ENCODE measurements around the gene SKAP2. TPM values are rescaled to one million over a fixed set of nuclear protein-coding genes. Genes with fewer than 3 reads are reported as not detected.

SKAP2 gene
- polyA plus RNA-seq, 3 donors = 19.2 to 204 (median 158) TPM

DNA sequence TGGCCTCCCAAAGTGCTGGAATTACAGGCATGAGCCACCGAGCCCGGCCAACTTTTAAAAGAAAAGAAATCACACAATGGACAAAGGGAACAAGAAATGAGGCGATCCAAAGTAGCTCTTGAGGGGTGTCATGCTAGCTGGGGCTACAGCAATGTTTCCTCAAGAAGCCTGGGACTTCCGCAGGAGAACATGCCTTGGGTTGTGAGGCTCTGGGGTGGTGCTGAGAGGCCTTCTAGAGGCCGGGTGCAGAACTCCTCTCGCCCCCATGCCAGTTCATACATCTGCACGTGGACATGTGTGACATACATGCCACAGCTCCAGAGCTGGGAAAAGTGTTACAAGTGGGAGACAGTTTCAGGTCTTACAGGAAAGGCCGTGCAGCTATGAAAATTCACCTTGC lies 238.2 kb downstream of the SKAP2 start:
- H3K9ac ChIP-seq (ENCODE audit: insufficient read depth, low read length, poor library complexity, severe bottlenecking) = no peak overlapping the region
- intact Hi-C loops (cut with micrococcal nuclease) = no loop called here
- no peak for DNase-seq
- 100% methylated on average over 7 of the region's 8 CpGs for WGBS (ENCODE audit: insufficient coverage)
- H3K36me3 Mint-ChIP-seq = no peaks in the 10 kb centered on the region
- no peaks in the 10 kb centered on the region for H3K27me3 ChIP-seq (ENCODE audit: control insufficient read depth in 2 of 2, insufficient read depth in 2 of 2, low read length in 2 of 2)
- no peak overlapping the region for H3K4me3 ChIP-seq (replicated peaks in 1 of 3; ENCODE audit: low read depth in 2 of 3, low read length in 3 of 3)
- TF ChIP-seq, protein P1, sequence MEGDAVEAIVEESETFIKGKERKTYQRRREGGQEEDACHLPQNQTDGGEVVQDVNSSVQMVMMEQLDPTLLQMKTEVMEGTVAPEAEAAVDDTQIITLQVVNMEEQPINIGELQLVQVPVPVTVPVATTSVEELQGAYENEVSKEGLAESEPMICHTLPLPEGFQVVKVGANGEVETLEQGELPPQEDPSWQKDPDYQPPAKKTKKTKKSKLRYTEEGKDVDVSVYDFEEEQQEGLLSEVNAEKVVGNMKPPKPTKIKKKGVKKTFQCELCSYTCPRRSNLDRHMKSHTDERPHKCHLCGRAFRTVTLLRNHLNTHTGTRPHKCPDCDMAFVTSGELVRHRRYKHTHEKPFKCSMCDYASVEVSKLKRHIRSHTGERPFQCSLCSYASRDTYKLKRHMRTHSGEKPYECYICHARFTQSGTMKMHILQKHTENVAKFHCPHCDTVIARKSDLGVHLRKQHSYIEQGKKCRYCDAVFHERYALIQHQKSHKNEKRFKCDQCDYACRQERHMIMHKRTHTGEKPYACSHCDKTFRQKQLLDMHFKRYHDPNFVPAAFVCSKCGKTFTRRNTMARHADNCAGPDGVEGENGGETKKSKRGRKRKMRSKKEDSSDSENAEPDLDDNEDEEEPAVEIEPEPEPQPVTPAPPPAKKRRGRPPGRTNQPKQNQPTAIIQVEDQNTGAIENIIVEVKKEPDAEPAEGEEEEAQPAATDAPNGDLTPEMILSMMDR (IDR thresholded peaks at IDR 0.05) = no peak
- H3K4me1 Mint-ChIP-seq = no peaks in the 10 kb centered on the region
- H3K27ac ChIP-seq (ENCODE audit: low read depth in 1 of 2, low read length in 2 of 2) = no peak overlapping the region
- H3K9me3 ChIP-seq (replicated peaks in 1 of 2; ENCODE audit: control insufficient read depth in 1 of 2, insufficient read depth in 1 of 2, low read length in 2 of 2) = no peaks in the 10 kb centered on the region
- H4K20me1 ChIP-seq (ENCODE audit: insufficient read depth, low read length) = no peaks in the 10 kb centered on the region
- no peak overlapping the region for H2AFZ ChIP-seq (ENCODE audit: insufficient read depth, low read depth, low read length, poor library complexity, severe bottlenecking)
- no peaks in the 10 kb centered on the region for H3K9me3 Mint-ChIP-seq
- no peak overlapping the region for H3K4me3 Mint-ChIP-seq
- no peaks in the 10 kb centered on the region for H3K36me3 ChIP-seq (replicated peaks in 1 of 2; ENCODE audit: control insufficient read depth in 1 of 2, insufficient read depth in 2 of 2, low read length in 2 of 2)
- no peaks in the 10 kb centered on the region for H3K79me2 ChIP-seq (ENCODE audit: insufficient read depth, low read length)
- no peaks in the 10 kb centered on the region for H3K27me3 Mint-ChIP-seq (ENCODE audit: low read depth in 3 of 3)
- H3K4me1 ChIP-seq (ENCODE audit: control insufficient read depth in 1 of 2, insufficient read depth in 2 of 2, low read length in 2 of 2) = no peaks in the 10 kb centered on the region
- no peak overlapping the region for H3K27ac Mint-ChIP-seq
- H3K4me2 ChIP-seq (replicated peaks; ENCODE audit: extremely low read depth, low read length, poor library complexity, severe bottlenecking) = no peak overlapping the region

DNA sequence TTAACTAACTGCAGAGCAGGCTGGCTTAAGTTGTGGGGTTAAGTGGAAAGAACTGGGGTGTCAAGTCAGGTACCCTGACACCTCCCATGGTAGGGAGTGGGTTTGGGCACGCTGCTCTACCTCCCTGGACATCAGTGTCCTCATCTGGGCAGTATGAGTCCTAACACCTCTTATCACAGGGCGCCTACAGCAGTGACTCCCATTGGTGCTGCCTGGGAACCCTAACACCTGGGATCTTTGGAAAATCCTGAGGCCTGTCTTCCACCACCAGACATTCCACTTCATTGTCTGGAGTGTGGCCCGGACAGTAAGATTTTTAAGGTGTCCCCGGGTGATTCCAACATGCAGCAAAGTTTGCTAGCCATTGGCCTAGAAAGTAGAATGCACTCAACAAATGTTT lies 239.1 kb downstream of the SKAP2 start:
- Histone ChIP-seq H3K79me2 (ENCODE audit: insufficient read depth, low read length) (no peaks in the 10 kb centered on the region), H3K4me3 (replicated peaks in 1 of 3; ENCODE audit: low read depth in 2 of 3, low read length in 3 of 3) (no peak overlapping the region), H3K9ac (ENCODE audit: insufficient read depth, low read length, poor library complexity, severe bottlenecking) (no peak overlapping the region), H3K9me3 (replicated peaks in 1 of 2; ENCODE audit: control insufficient read depth in 1 of 2, insufficient read depth in 1 of 2, low read length in 2 of 2) (no peaks in the 10 kb centered on the region), H2AFZ (ENCODE audit: insufficient read depth, low read depth, low read length, poor library complexity, severe bottlenecking) (no peak overlapping the region), H3K27ac (ENCODE audit: low read depth in 1 of 2, low read length in 2 of 2) (no peak overlapping the region), H3K4me2 (replicated peaks; ENCODE audit: extremely low read depth, low read length, poor library complexity, severe bottlenecking) (no peak overlapping the region), H3K36me3 (replicated peaks in 1 of 2; ENCODE audit: control insufficient read depth in 1 of 2, insufficient read depth in 2 of 2, low read length in 2 of 2) (no peaks in the 10 kb centered on the region), H4K20me1 (ENCODE audit: insufficient read depth, low read length) (no peaks in the 10 kb centered on the region), H3K27me3 (ENCODE audit: control insufficient read depth in 2 of 2, insufficient read depth in 2 of 2, low read length in 2 of 2) (no peaks in the 10 kb centered on the region), H3K4me1 (ENCODE audit: control insufficient read depth in 1 of 2, insufficient read depth in 2 of 2, low read length in 2 of 2) (no peaks in the 10 kb centered on the region)
- Mint-ChIP-seq H3K27ac (no peak overlapping the region), H3K4me3 (no peak overlapping the region), H3K4me1 (no peaks in the 10 kb centered on the region), H3K27me3 (ENCODE audit: low read depth in 3 of 3) (no peaks in the 10 kb centered on the region), H3K9me3 (peaks cover 0 to 3% (median 0%) of the 10 kb centered on the region in 7 donors), H3K36me3 (no peaks in the 10 kb centered on the region)
- WGBS (ENCODE audit: insufficient coverage) = 89% methylated on average over 3 of the region's 4 CpGs
- no peak for DNase-seq
- TF ChIP-seq, protein P1 (IDR thresholded peaks at IDR 0.05) = no peak
- intact Hi-C loops (cut with micrococcal nuclease) = no loop called here

Measured in CD14-positive monocyte (primary cell).